Breast epithelium (tissue), 4 donors: ENCODE results near the gene PDE4D. TPM values are rescaled to one million over a fixed set of nuclear protein-coding genes. Genes with fewer than 3 reads are reported as not detected.

Source experiments
- DNase-seq, 2 donors: peaks; one replicate each; pipeline ENCODE4 v3.0.0-alpha.2; 2019; ENCODE audit warnings: low spot score in 2 of 2
- H3K27ac ChIP-seq, 2 donors: fragments of 200-600 bp; sonication (generic) in 1 of 2; one replicate each; pipeline ENCODE4 v1.5.1; 2016 to 2019; ENCODE audit warnings: mild to moderate bottlenecking in 1 of 2
- H3K27me3 ChIP-seq, 2 donors: fragments of 200-600 bp; sonication (generic) in 1 of 2; one replicate each; pipeline versions ENCODE4 v1.5.1 to v1.6.0; 2017 to 2019; ENCODE audit warnings: control low read depth in 1 of 2, mild to moderate bottlenecking in 1 of 2
- H3K36me3 ChIP-seq: fragments of 200-600 bp; one replicate; pipeline ENCODE4 v1.5.1; 2019
- H3K4me1 ChIP-seq, 2 donors: fragments of 200-600 bp; sonication (generic); one replicate each; pipeline ENCODE4 v1.5.1; 2016 to 2019; ENCODE audit warnings: control low read depth in 1 of 2
- H3K4me3 ChIP-seq, 3 donors: fragments of 200-600 bp; sonication (generic); 1 replicate in 2 of 3; 2 replicates in 1 of 3; pipeline ENCODE4 v1.5.1; 2016 to 2019; ENCODE audit warnings: mild to moderate bottlenecking in 3 of 3, moderate library complexity in 2 of 3
- H3K9me3 ChIP-seq, 2 donors: fragments of 200-600 bp; sonication (generic) in 1 of 2; one replicate each; pipeline ENCODE4 v1.5.1; 2016 to 2019; ENCODE audit warnings: control low read depth in 1 of 2
- POLR2A ChIP-seq: fragments of 450-650 bp; IDR thresholded peaks from one replicate; pipeline ENCODE4 v1.6.1; 2016; ENCODE audit warnings: antibody characterized with exemption, mild to moderate bottlenecking, moderate library complexity
- POLR2AphosphoS5 ChIP-seq, 3 donors: sonication (generic); formaldehyde crosslinking; IDR thresholded peaks; one replicate each; pipeline ENCODE4 v1.6.1; 2017; ENCODE audit warnings: antibody characterized with exemption in 3 of 3
- intact Hi-C: fragments of 100-400 bp; cut with DNase I; formaldehyde crosslinking; loops from one replicate; pipeline ENCODE4 v1.15.1; 2023; ENCODE audit warnings: low total_unique reads
- total RNA-seq, 3 donors: library from RNA; depleted of rRNA; stranded (reverse); fragments of >200 nt; gene quantifications; one replicate each; pipeline ENCODE4 v1.1.0, GENCODE V29; 2016
- TF ChIP-seq, protein P1 (sequence below), 3 donors: fragments of 450-650 bp; IDR thresholded peaks; one replicate each; pipeline ENCODE4 v1.5.1; 2016 to 2017; ENCODE audit warnings: antibody characterized with exemption in 3 of 3, mild to moderate bottlenecking in 3 of 3, moderate library complexity in 3 of 3

Gene PDE4D
- total RNA-seq, 3 donors from 2014 or later, result 14.4 to 37.4 (median 28.2) TPM

DNA sequence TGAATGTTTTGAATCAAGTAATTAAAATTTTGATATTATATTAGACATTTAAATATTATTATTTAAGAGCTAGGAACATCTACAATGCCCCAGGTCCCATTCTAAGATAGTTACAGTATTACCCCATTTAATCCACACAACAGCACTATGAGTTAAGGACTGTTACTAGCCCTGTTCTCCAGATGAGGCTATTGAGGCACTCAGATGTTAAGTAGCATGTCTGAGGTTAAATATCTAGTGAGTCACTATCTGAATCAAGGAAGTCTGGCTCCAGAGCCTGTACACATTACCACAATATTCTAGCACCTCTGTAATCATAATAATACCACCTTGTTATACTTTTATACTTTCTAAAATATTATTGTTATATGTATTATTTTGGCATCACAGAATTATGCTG lies 304.6 kb downstream of the PDE4D start:
- TF ChIP-seq, protein P1, sequence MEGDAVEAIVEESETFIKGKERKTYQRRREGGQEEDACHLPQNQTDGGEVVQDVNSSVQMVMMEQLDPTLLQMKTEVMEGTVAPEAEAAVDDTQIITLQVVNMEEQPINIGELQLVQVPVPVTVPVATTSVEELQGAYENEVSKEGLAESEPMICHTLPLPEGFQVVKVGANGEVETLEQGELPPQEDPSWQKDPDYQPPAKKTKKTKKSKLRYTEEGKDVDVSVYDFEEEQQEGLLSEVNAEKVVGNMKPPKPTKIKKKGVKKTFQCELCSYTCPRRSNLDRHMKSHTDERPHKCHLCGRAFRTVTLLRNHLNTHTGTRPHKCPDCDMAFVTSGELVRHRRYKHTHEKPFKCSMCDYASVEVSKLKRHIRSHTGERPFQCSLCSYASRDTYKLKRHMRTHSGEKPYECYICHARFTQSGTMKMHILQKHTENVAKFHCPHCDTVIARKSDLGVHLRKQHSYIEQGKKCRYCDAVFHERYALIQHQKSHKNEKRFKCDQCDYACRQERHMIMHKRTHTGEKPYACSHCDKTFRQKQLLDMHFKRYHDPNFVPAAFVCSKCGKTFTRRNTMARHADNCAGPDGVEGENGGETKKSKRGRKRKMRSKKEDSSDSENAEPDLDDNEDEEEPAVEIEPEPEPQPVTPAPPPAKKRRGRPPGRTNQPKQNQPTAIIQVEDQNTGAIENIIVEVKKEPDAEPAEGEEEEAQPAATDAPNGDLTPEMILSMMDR (IDR thresholded peaks at IDR 0.05), result no peak
- TF ChIP-seq POLR2A (no peak), POLR2AphosphoS5 (IDR thresholded peaks at IDR 0.05) (no peak)
- H3K27ac ChIP-seq, result no peak overlapping the region
- H3K9me3 ChIP-seq, result no peaks in the 10 kb centered on the region
- no peaks in the 10 kb centered on the region for H3K27me3 ChIP-seq
- DNase-seq, result no peak
- no peaks in the 10 kb centered on the region for H3K36me3 ChIP-seq
- intact Hi-C loops, result no loop called here
- no peaks in the 10 kb centered on the region for H3K4me1 ChIP-seq
- no peak overlapping the region for H3K4me3 ChIP-seq

DNA sequence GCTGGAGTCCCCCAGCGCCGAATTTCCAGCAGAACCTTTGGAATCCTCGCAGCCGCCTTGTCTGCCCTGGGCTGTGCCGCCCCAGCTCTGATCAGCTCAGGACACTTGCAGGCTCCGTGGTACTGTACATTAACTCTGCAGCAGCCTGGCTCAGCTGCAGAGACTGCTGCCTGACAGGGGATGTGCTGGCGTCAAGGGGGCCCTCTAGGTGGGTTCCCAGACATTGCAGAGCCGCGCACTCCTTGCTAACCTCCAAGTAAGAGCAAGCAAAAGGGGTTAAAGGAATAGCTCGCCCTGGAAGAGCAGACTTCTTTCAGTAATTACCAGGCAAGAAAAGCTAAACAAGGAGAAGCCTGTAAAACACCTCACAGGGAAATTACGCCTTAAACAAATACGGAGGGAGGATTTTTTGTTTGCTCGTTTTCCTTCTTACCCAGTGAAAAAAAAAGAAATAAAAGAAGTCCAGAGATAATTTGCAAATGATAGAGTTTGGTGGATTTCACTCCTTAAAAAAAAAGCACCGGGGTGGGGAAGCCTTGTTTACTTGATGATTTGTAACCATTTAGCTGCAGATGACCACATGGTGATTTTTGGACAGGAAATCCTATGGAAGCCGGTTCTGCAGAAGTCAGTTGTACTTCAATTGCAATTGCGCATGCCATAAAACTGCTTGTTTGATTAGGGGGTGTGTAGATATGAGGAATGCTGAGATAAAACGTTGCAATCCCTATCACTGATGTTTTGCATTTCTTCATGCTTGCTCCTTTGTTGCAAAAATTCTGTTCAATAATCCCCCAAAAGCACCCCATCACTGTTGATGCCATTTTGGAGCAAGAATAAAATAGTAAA lies 305.8 kb downstream of the PDE4D start:
- intact Hi-C loops, result no loop called here
- Histone ChIP-seq H3K36me3 (no peaks in the 10 kb centered on the region), H3K4me3 (peak overlapping the region; percentile 17 to 54 (median 32)), H3K4me1 (no peaks in the 10 kb centered on the region), H3K27ac (no peak overlapping the region), H3K9me3 (no peaks in the 10 kb centered on the region), H3K27me3 (no peaks in the 10 kb centered on the region)
- no peak for DNase-seq
- no peak for TF ChIP-seq POLR2A
- TF ChIP-seq, protein P1 (IDR thresholded peaks at IDR 0.05), result no peak
- no peak for TF ChIP-seq POLR2AphosphoS5 (IDR thresholded peaks at IDR 0.05)

DNA sequence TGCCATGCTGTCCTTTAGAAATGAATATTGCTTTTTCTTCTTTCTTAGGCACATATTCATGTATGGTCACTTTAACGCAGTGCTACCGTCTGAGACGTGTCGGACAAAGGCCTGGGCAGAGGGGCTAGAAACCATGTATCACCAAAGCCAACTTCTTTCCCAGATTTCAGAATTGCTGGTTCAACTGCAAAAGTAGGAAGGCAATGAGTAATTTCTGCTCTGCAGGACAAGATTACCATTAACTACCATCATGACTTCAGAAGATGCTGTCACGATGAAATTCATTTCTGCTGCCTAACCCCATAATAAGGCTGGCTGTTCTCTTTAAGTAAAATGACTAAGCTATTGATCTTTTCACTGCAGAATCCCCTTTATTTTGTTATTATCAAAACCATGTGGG lies 306.7 kb downstream of the PDE4D start:
- no peak for DNase-seq
- TF ChIP-seq POLR2A, result no peak
- Histone ChIP-seq H3K4me1 (no peaks in the 10 kb centered on the region), H3K4me3 (no peak overlapping the region), H3K27me3 (no peaks in the 10 kb centered on the region), H3K27ac (no peak overlapping the region), H3K9me3 (no peaks in the 10 kb centered on the region), H3K36me3 (no peaks in the 10 kb centered on the region)
- intact Hi-C loops, result no loop called here

DNA sequence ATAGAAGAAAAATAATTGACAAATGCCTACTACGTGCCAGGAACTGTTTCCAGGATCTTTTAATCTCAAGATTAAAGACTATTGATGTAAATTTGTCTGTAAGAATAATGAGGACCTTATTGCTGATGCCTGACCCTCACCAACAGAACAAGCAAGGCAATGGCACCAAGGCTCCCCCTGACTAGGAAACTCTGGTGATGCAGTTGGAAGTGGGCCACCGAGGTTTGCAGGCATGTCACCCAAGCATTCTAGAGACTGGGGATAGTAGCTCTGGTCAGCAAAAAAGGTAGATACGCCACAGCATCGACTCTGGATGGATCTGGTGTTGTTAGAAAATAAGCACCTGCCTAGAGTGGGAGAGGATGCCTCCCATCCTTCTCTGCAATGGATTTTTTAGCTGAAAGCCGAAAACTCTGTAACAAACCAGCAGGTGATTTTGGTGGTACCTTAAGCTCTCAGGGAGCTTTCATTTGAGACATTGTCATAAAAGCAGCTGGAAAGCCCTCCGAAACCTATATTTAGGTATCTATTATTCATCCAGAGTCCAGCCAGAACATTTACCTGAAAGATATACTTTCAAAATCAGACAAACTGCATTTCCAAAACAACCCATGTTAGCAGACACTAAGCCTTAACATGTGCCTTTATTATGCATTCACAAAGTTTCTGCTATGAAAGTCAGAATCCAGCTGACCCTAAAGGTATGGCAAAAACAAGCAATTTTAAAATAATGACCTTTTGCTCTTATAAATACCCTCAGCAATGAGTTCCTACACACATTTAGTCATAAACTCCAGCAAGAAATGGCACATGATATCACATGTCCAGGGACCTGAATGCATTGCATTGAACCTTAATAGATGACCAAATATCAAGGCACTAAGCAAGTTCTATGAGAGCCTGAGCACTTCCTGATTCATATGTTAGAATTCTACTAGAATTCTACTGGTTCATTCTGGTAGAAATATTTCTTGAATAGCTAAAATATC lies 308.4 kb downstream of the PDE4D start:
- Histone ChIP-seq H3K9me3 (no peaks in the 10 kb centered on the region), H3K4me3 (no peak overlapping the region), H3K27ac (no peak overlapping the region), H3K4me1 (no peaks in the 10 kb centered on the region), H3K36me3 (no peaks in the 10 kb centered on the region), H3K27me3 (no peaks in the 10 kb centered on the region)
- DNase-seq, result no peak
- intact Hi-C loops, result loop anchor here (5.0 kb wide), 1 partner anchor 1227 kb away; no protein-coding TSS in a partner anchor
- TF ChIP-seq POLR2A (no peak), POLR2AphosphoS5 (IDR thresholded peaks at IDR 0.05) (no peak)
- TF ChIP-seq, protein P1 (IDR thresholded peaks at IDR 0.05), result no peak

DNA sequence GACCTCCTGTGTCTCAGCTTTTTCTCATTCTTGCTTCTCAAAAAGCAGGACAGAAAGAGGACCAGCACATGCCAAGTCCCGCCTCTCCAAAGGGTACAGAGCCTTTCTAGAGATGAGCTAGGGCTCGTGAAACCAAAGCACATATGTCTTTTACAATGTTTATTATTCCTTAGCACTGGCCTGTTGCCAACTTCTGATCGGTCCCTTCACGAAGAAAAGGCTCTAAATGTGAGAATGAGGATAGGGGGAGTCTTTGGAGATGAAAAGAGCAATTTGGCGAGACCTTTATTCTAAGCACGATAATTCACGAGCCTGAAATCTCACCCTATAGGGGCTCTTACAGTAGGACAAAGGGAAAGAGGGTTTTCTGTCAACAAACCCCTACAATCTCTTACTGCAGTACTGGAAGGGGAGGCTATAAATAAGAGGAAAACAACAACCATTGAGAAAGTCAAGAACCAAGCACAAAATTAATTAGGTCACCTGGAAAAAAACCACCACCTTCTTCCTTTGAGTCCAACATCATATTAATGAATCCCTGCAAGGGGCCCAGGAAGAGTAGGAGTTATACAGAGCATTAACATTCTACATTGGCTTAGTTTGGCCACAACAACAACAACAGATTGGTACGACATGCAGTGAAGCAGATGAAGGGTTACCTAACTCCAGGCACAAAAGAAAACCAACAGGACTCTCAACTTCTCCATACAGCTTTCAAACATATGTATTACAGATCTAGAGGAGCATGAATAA lies 309.5 kb downstream of the PDE4D start:
- Histone ChIP-seq H3K27me3 (no peaks in the 10 kb centered on the region), H3K36me3 (no peaks in the 10 kb centered on the region), H3K4me3 (no peak overlapping the region), H3K27ac (no peak overlapping the region), H3K9me3 (no peaks in the 10 kb centered on the region), H3K4me1 (no peaks in the 10 kb centered on the region)
- intact Hi-C loops, result loop anchor here (5.0 kb wide), 1 partner anchor 1228 kb away; no protein-coding TSS in a partner anchor
- no peak for TF ChIP-seq POLR2A
- TF ChIP-seq, protein P1 (IDR thresholded peaks at IDR 0.05), result no peak
- TF ChIP-seq POLR2AphosphoS5 (IDR thresholded peaks at IDR 0.05), result no peak
- DNase-seq, result no peak
